GM10266 (cell line): ENCODE data around the gene DNAJA3.

ENCODE experiments used
- DNase-seq: peaks from one replicate; pipeline ENCODE4 v3.0.0; 2012; ENCODE audit errors: extremely low spot score
- CTCF ChIP-seq: IDR thresholded peaks from 2 replicates; pipeline ENCODE4 v1.5.1; 2012; ENCODE audit warnings: mild to moderate bottlenecking, low read depth; ENCODE audit not compliant: control insufficient read depth, insufficient read depth; ENCODE audit errors: missing control alignments

The DNAJA3 gene

GRCh38 chr16:4463522-4464163 is 38.0 kb downstream of the DNAJA3 start:
- TF ChIP-seq CTCF, result no peak
- no peak for DNase-seq

- DNase-seq, result no peak
- TF ChIP-seq CTCF, result no peak
These were observed 40.5 kb downstream of the DNAJA3 start for GRCh38 chr16:4465977-4466779.

- TF ChIP-seq CTCF, result no peak
- no peak for DNase-seq
These were observed 42.2 kb downstream of the DNAJA3 start for GRCh38 chr16:4467916-4468315.

- no peak for TF ChIP-seq CTCF
- DNase-seq, result no peak
These were observed 43.3 kb downstream of the DNAJA3 start for GRCh38 chr16:4468972-4469371.

GRCh38 chr16:4471869-4472268 is 46.2 kb downstream of the DNAJA3 start:
- no peak for TF ChIP-seq CTCF
- no peak for DNase-seq

GRCh38 chr16:4472880-4473279 is 47.2 kb downstream of the DNAJA3 start:
- TF ChIP-seq CTCF, result no peak
- DNase-seq, result no peak
